ENCODE results near the gene RNASEH1.

DNA sequence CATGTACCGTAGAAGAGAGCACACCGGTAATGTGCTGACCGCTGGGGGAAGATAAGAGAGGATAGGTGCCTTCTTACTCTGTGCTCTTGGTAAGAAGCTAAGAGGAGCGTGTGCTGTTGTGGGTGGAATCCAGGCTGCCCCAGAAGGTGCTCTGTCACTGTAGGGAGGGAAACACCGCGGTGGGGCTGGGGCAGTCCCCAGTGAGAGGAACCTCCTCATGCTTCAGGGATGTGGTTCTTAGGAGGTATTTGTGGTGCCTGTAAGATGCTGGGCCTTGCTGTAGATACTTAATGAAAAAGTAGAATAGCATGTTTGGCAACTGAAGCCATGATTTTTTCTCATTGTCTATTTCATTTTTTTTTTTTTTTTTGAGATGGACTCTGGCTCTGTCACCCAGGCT lies 37.9 kb upstream of the RNASEH1 start:
- no peak for TF ChIP-seq EZH2 (IDR thresholded peaks at IDR 0.05; ENCODE audit: borderline replicate concordance, low read length)
- no peak for TF ChIP-seq CTCF (conservative IDR thresholded peaks at IDR 0.05 in 1 of 2, IDR thresholded peaks at IDR 0.05 in 1 of 2; ENCODE audit: extremely low read depth in 1 of 2, insufficient read depth in 1 of 2, low read depth in 1 of 2, low read length in 2 of 2)
